CD4-positive, alpha-beta T cell (primary cell): ENCODE data around the gene PDLIM3. TPM values are rescaled to one million over a fixed set of nuclear protein-coding genes. Genes with fewer than 3 reads are reported as not detected.

Experiments used
- ATAC-seq: fragments of 200-7000 bp; cut with Tn5 transposase; one replicate; pipeline ENCODE4 v1.10.0; 2022; ENCODE audit warnings: mild to moderate bottlenecking; ENCODE audit not compliant: poor library complexity
- CTCF ChIA-PET: fragments of 350-600 bp; sonication (Branson Sonifier 250); formaldehyde crosslinking; loops from one replicate; lab custom pipeline; 2021; ENCODE audit warnings: antibody characterized with exemption, inconsistent platforms; lab: Charles Lee
- POLR2A ChIA-PET: fragments of 350-600 bp; sonication (Branson Sonifier 250); formaldehyde crosslinking; loops from one replicate; lab custom pipeline; 2021; ENCODE audit warnings: antibody characterized with exemption, inconsistent platforms; lab: Charles Lee
- DNase-seq, 14 experiments: peaks; one replicate each; pipeline ENCODE4 v3.0.0-alpha.2; 2013 to 2020; ENCODE audit warnings: mixed read lengths in 2 of 14
- H3K27ac ChIP-seq, 2 donors: one replicate each; pipeline versions ENCODE4 v1.5.1 to v1.7.0; 2013; ENCODE audit warnings: low read length in 2 of 2, low read depth in 1 of 2, mild to moderate bottlenecking in 1 of 2
- H3K27me3 ChIP-seq, 2 experiments: 1 replicate in 1 of 2; 2 replicates in 1 of 2; pipeline versions ENCODE4 v1.6.1 to v1.7.0; 2013; ENCODE audit warnings: low read length in 2 of 2, control low read depth in 1 of 2, mild to moderate bottlenecking in 1 of 2, moderate library complexity in 1 of 2; ENCODE audit not compliant: insufficient read depth in 2 of 2, control insufficient read depth in 1 of 2
- H3K36me3 ChIP-seq: one replicate; pipeline ENCODE4 v1.6.1; 2013; ENCODE audit warnings: low read length, control low read depth; ENCODE audit not compliant: insufficient read depth
- H3K4me1 ChIP-seq: one replicate; pipeline ENCODE4 v1.6.1; 2013; ENCODE audit warnings: low read length, control low read depth; ENCODE audit not compliant: insufficient read depth
- H3K4me3 ChIP-seq: one replicate; pipeline ENCODE4 v1.5.1; 2013; ENCODE audit warnings: mild to moderate bottlenecking, low read length, moderate library complexity
- H3K9me3 ChIP-seq, 2 experiments: 1 replicate in 1 of 2; 2 replicates in 1 of 2; pipeline versions ENCODE4 v1.6.1 to v1.7.0; 2013; ENCODE audit warnings: low read length in 2 of 2, mild to moderate bottlenecking in 2 of 2, control low read depth in 1 of 2, moderate library complexity in 1 of 2; ENCODE audit not compliant: control insufficient read depth in 1 of 2, insufficient read depth in 1 of 2
- H3K27ac Mint-ChIP-seq: one replicate; pipeline ENCODE4 v1.8.0; 2020; ENCODE audit warnings: mixed read lengths
- H3K27me3 Mint-ChIP-seq: one replicate; pipeline ENCODE4 v1.8.0; 2021; ENCODE audit warnings: mixed read lengths
- H3K36me3 Mint-ChIP-seq: one replicate; pipeline ENCODE4 v1.8.0; 2021; ENCODE audit warnings: low read depth, mixed read lengths
- H3K4me1 Mint-ChIP-seq: one replicate; pipeline ENCODE4 v1.8.0; 2021; ENCODE audit warnings: low read depth, mixed read lengths
- H3K4me3 Mint-ChIP-seq: one replicate; pipeline ENCODE4 v1.8.0; 2020; ENCODE audit warnings: mild to moderate bottlenecking, mixed read lengths
- H3K9me3 Mint-ChIP-seq: one replicate; pipeline ENCODE4 v1.8.0; 2020; ENCODE audit warnings: mixed read lengths
- CTCF ChIP-seq: fragments of 200-600 bp; IDR thresholded peaks from one replicate; pipeline ENCODE4 v1.8.0; 2022; ENCODE audit warnings: antibody characterized with exemption, mild to moderate bottlenecking
- intact Hi-C, 2 experiments: fragments of 100-400 bp; cut with DNase I in 1 of 2; cut with micrococcal nuclease in 1 of 2; formaldehyde crosslinking; loops; one replicate each; pipeline versions ENCODE4 v1.15.1 to v1.9.0; 2023 to 2025; cut with DNase I, micrococcal nuclease
- total RNA-seq, 174 experiments: library from RNA in 2 of 174; stranded (reverse) in 2 of 174; gene quantifications; one replicate each; pipeline ENCODE4 v1.2.3 and lab custom pipeline; 2021 to 2026

Gene PDLIM3
- total RNA-seq, 2 experiments from 2014 or later = not detected

- Mint-ChIP-seq H3K9me3 (no peaks in the 10 kb centered on the region), H3K4me1 (no peaks in the 10 kb centered on the region), H3K27me3 (peaks cover 34% of the 10 kb centered on the region), H3K4me3 (no peak overlapping the region), H3K27ac (no peak overlapping the region), H3K36me3 (no peaks in the 10 kb centered on the region)
- Histone ChIP-seq H3K27ac (no peak overlapping the region), H3K9me3 (peaks cover 0 to 9% of the 10 kb centered on the region in 2 experiments), H3K27me3 (peaks cover 5 to 6% of the 10 kb centered on the region in 2 experiments), H3K4me1 (no peaks in the 10 kb centered on the region), H3K4me3 (no peak overlapping the region), H3K36me3 (no peaks in the 10 kb centered on the region)
- intact Hi-C loops = no loop called here
- DNase-seq (no peak), ATAC-seq (no peak)
- CTCF ChIA-PET = no interaction called here
- no peak for TF ChIP-seq CTCF
- POLR2A ChIA-PET = interaction anchor here (0.6 kb wide), 1 partner anchor 393 kb away, joined by 4 read pairs; no protein-coding TSS in a partner anchor
Measured at GRCh38 chr4:185500576-185500975, 34.7 kb downstream of the PDLIM3 start.

GRCh38 chr4:185500035-185500434, 35.3 kb downstream of the PDLIM3 start:
- intact Hi-C loops = no loop called here
- Histone ChIP-seq H3K4me1 (no peaks in the 10 kb centered on the region), H3K27ac (no peak overlapping the region), H3K9me3 (peaks cover 0 to 9% of the 10 kb centered on the region in 2 experiments), H3K4me3 (no peak overlapping the region), H3K27me3 (peaks cover 4 to 6% of the 10 kb centered on the region in 2 experiments), H3K36me3 (no peaks in the 10 kb centered on the region)
- Mint-ChIP-seq H3K27ac (no peak overlapping the region), H3K9me3 (no peaks in the 10 kb centered on the region), H3K4me3 (no peak overlapping the region), H3K27me3 (peaks cover 37% of the 10 kb centered on the region), H3K36me3 (no peaks in the 10 kb centered on the region), H3K4me1 (no peaks in the 10 kb centered on the region)
- ChIA-PET POLR2A (interaction anchor here (0.6 kb wide), 1 partner anchor 393 kb away, joined by 4 read pairs; no protein-coding TSS in a partner anchor), CTCF (no interaction called here)
- no peak for TF ChIP-seq CTCF
- ATAC-seq (no peak), DNase-seq (no peak)

GRCh38 chr4:185488650-185489049, 46.7 kb downstream of the PDLIM3 start:
- Histone ChIP-seq H3K27ac (no peak overlapping the region), H3K27me3 (peaks cover 0 to 6% of the 10 kb centered on the region in 2 experiments), H3K4me3 (no peak overlapping the region), H3K9me3 (peaks cover 8 to 14% of the 10 kb centered on the region in 2 experiments), H3K4me1 (no peaks in the 10 kb centered on the region), H3K36me3 (no peaks in the 10 kb centered on the region)
- TF ChIP-seq CTCF = no peak
- POLR2A ChIA-PET = no interaction called here
- no peaks in the 10 kb centered on the region for H3K4me1 Mint-ChIP-seq
- no peak overlapping the region for H3K27ac Mint-ChIP-seq
- intact Hi-C loops = no loop called here
- ATAC-seq (no peak), DNase-seq (no peak)
- H3K27me3 Mint-ChIP-seq = peaks cover 57% of the 10 kb centered on the region
- CTCF ChIA-PET = no interaction called here
- no peak overlapping the region for H3K4me3 Mint-ChIP-seq
- H3K9me3 Mint-ChIP-seq = peaks cover 8% of the 10 kb centered on the region
- H3K36me3 Mint-ChIP-seq = no peaks in the 10 kb centered on the region
